ENCODE data around the gene DYNC2I2. TPM values are rescaled to one million over a fixed set of nuclear protein-coding genes. Genes with fewer than 3 reads are reported as not detected.

The DYNC2I2 gene
- total RNA-seq, 1 donor from 2014 or later = 37.3 TPM

- DNase-seq = peak; percentile 29
- H3K36me3 ChIP-seq = peaks cover 98% of the 10 kb centered on the region
- H3K4me3 ChIP-seq = no peak overlapping the region
- no peak for TF ChIP-seq CTCF (IDR thresholded peaks at IDR 0.05)
- peaks cover 21% of the 10 kb centered on the region for H3K4me1 ChIP-seq
- no peaks in the 10 kb centered on the region for H3K27me3 ChIP-seq (ENCODE audit: low read depth)
- no peak overlapping the region for H3K27ac ChIP-seq
- intact Hi-C loops (cut with DNase I) = no loop called here
- no peaks in the 10 kb centered on the region for H3K9me3 ChIP-seq
- no peak for ATAC-seq
Observed at GRCh38 chr9:128629852-128630545, 26.6 kb downstream of the DYNC2I2 start.

DNA sequence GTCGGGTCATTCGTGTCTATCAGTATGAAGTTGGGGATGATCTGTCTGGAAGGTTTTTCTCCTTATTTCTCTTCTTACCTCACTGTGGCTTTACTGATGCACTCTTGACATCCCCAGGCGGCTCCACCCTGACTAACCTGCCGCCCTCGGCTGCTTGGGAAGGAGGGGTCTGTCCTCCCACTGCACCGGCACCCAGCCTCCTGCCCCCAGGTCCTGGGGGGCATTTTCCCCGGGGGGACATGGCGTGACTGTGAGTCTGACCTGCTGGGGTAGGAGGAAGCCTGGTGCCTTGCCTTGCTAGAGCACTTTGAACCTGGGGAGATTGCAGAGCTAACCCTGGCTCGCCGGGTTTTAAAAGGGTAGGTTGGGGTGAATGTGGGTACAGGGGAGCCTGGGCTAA lies 27.5 kb downstream of the DYNC2I2 start:
- Histone ChIP-seq H3K27ac (no peak overlapping the region), H3K36me3 (peaks cover 100% of the 10 kb centered on the region), H3K9me3 (no peaks in the 10 kb centered on the region), H3K4me3 (no peak overlapping the region), H3K4me1 (peaks cover 12% of the 10 kb centered on the region), H3K27me3 (ENCODE audit: low read depth) (no peaks in the 10 kb centered on the region)
- intact Hi-C loops (cut with DNase I) = no loop called here
- DNase-seq (peak; percentile 30), ATAC-seq (no peak)
- TF ChIP-seq CTCF (IDR thresholded peaks at IDR 0.05) = no peak

GRCh38 chr9:128628471-128629048 lies 28.1 kb downstream of the DYNC2I2 start:
- H3K4me1 ChIP-seq = peaks cover 8% of the 10 kb centered on the region

GRCh38 chr9:128627906-128628305 lies 28.7 kb downstream of the DYNC2I2 start:
- Histone ChIP-seq H3K4me1 (peaks cover 6% of the 10 kb centered on the region), H3K4me3 (no peak overlapping the region), H3K9me3 (no peaks in the 10 kb centered on the region), H3K36me3 (peaks cover 100% of the 10 kb centered on the region), H3K27me3 (ENCODE audit: low read depth) (no peaks in the 10 kb centered on the region), H3K27ac (peak overlapping the region; percentile 21)
- no peak for TF ChIP-seq CTCF (IDR thresholded peaks at IDR 0.05)
- DNase-seq (peak; percentile 28), ATAC-seq (peak in 1 of 2 donors; percentile 3)
- intact Hi-C loops (cut with DNase I) = no loop called here

More at GRCh38 chr9:128628471-128629048, 28.1 kb downstream of the DYNC2I2 start:
- Histone ChIP-seq H3K4me3 (no peak overlapping the region), H3K27me3 (ENCODE audit: low read depth) (no peaks in the 10 kb centered on the region), H3K36me3 (peaks cover 100% of the 10 kb centered on the region), H3K27ac (no peak overlapping the region), H3K9me3 (no peaks in the 10 kb centered on the region)
- peak; percentile 58 to 59 for ATAC-seq
- no peak for TF ChIP-seq CTCF (IDR thresholded peaks at IDR 0.05)
- intact Hi-C loops (cut with DNase I) = no loop called here
- peak; percentile 45 for DNase-seq

- H3K4me3 ChIP-seq = no peak overlapping the region
- H3K27ac ChIP-seq = no peak overlapping the region
- peaks cover 100% of the 10 kb centered on the region for H3K36me3 ChIP-seq
- H3K27me3 ChIP-seq (ENCODE audit: low read depth) = no peaks in the 10 kb centered on the region
- TF ChIP-seq CTCF (IDR thresholded peaks at IDR 0.05) = no peak
- intact Hi-C loops (cut with DNase I) = no loop called here
- DNase-seq (peak; percentile 34), ATAC-seq (no peak)
- peaks cover 6% of the 10 kb centered on the region for H3K4me1 ChIP-seq
- no peaks in the 10 kb centered on the region for H3K9me3 ChIP-seq
Observed at GRCh38 chr9:128627127-128627715, 29.4 kb downstream of the DYNC2I2 start.

Measured in lower lobe of right lung (tissue), 2 donors.